Measurements from ENCODE around the gene MEGF10. TPM values are rescaled to one million over a fixed set of nuclear protein-coding genes. Genes with fewer than 3 reads are reported as not detected.

MEGF10 gene
- 0.14 TPM in 1 of 2 replicates, not detected in the other for total RNA-seq

DNA sequence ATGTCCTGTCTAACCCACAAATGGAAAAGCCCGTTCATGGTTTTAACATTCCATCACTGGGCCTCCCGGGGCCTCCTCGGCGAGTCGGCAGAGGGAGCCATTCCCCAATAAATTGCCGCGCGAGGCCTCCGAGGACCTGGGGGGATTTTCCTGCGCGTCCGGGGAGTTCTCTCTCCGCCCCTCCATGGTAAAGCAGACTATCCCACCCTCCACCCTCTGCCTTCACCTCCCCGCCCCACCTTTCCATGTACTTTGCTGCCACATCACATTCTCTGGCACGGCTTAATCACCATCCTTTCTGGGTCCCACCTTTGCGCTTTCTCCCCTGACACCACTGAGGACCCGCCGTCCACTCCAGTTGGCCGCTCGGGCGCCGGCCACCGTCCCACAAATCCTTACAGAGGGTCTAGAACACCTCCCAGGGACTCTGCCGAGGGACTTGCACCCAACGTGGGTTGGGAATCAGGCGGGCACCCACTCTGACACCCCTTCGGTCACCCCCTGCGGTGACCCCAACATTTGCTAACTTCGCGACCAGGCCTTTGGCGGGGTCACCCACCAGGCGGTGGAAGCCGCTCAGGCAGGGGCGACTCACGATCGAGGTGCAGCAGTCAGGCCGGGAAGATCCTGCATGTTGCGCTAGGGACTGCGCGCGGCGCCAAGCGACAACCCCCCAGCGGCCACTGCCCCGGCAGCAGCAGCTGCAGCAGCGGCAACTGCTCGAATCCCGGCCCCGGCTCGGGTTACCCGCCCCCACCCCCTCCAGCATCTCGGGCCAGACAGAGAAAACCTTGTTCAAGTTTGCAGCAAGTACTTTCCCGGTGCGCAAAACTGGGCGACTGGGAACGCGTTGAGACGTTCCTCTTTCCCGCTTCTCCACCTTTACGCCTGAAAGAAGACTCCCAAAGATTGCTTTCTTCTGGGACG, at the start of gene MEGF10:
Gene MEGF10, plus strand, starts transcription at position 778 of the 927 bp plus-strand sequence. CDS start 40,513 bp downstream, outside the sequence.

Other genes with a start within 250 kb of the MEGF10 start
- 1.3 and 3.7 TPM in 2 replicates for gene C5orf63, start 217.3 kb upstream of the MEGF10 start, total RNA-seq
- gene PRRC1, start 226.8 kb downstream of the MEGF10 start, total RNA-seq = 50.2 and 57.9 TPM in 2 replicates

Data from smooth muscle cell of bladder (primary cell).